Measurements from ENCODE around the gene CFDP1.

DNA sequence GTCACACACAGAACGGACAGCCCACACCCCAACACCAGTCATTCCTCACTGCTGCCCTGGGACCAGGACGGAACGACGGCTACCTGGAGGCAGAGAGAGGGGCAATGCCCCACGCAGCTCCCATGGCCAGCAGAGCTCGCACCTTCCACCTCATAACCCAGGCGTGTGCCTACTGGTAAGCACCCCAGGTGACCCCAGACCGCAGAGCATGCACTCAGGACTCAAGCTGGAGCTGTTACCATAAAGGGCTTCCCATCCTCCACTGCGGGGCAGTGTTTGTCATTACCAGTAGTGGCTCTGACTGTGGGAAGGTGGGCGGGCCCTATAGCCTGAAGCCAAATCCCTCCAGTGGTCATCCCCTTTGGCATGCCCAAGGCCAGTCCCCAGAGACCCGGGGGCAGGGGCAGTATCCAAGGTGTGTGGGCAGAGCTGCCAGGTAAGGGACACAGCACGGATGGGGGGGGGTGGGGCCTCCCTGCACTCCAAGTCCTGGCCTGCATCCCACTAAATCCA, 177.2 kb downstream of the CFDP1 start:
- TF ChIP-seq GATA2 (IDR thresholded peaks at IDR 0.05; ENCODE audit: low read depth, low read length) (no peak), GATA3 (IDR thresholded peaks at IDR 0.05; ENCODE audit: low read depth, low read length) (no peak)
